UCSD-AML1 (cell line): ENCODE measurements around the gene RGP1.

Experiments
- DNase-seq: peaks from one replicate; lab custom pipeline; 2025; ENCODE audit not compliant: unreplicated experiment; lab: John Stamatoyannopoulos, UW

RGP1 gene

DNA sequence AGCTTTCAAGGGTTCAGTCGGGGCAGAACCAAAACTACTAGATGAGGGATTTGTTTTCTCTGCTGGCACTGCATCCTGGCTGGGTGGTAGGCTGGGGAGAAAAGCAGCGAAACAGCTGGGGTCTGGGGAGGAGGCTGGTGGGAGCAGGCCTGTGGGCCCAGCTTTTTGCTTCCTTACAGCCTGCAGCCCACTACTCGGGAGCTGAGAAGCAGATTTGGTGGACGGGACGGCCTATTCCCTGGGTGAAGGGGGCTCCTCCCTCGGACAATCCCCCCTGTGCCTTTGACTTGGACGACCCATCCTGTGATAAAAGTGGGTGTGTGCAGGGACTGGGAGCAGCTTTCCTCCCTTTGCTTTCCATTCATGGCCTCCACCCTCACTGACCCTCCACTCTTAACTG, 51.4 kb downstream of the RGP1 start:
- DNase-seq, result no peak

DNA sequence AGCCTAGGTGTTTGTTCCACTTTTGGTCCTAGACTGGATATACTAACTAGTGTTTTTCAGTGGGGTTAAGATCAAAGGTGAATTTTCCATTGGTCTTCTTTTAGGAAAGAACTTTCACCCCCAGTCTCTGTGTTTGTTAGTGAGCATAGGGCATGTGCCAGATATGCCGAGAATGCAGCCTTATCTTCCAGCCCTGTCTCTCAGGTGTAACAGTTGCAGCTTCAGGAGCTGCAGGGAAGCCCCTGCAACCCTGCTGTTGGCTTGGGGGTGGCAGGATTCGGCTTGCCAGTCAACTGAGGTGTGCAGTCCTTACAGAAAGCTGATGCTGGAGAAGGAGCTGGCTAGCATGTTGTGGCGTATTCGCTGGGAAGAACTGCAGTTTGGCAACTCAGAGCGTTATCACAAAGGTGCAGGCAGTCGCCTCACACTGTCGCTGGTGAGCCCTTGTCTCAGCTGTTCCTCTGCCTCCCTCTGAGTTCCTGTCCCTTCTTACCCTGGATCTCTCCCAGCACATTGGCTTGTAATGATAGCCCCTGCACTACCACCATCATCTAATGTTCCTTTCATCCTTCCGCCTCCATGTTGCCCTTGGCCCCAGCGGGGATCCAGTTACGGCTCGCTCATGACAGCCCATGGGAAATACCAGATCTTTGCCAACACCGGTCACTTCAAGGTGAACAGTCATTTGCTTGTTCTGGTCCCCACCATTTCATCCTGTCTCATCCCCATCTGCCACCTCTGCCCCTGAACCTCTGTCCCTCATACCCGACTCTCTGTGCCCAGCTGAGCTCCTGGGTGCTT, 52.4 kb downstream of the RGP1 start:
- DNase-seq, result no peak

DNA sequence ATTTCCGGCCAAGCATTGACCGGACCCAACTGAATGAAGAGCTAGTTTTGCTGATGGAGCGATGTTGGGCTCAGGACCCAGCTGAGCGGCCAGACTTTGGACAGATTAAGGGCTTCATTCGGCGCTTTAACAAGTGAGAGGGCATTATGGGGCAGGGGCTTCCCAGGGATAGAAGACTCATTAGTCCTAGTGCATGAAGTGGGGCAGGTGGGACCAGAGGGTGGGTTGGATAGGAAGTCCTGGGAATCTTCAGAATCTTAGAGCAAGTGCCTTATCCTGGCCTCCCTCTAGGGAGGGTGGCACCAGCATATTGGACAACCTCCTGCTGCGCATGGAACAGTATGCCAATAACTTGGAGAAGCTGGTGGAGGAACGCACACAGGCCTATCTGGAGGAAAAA, 57.0 kb downstream of the RGP1 start:
- no peak for DNase-seq
